Calu3 (cell line): ENCODE results near the gene PSMC3. TPM values are rescaled to one million over a fixed set of nuclear protein-coding genes. Genes with fewer than 3 reads are reported as not detected.
A peak's percentile ranks its signal among the peaks of the same experiment; 100 is the strongest.

Experiments
- BruUV-seq: library from RNA; stranded (reverse); fragments of 400-500 nt; replicated peaks from 2 replicates; lab custom pipeline; 2021; lab: Mats Ljungman, UMichigan
- CTCF ChIA-PET: fragments of 300-600 bp; sonication (Branson Sonifier 250); formaldehyde crosslinking; loops from one replicate; lab custom pipeline; 2022; ENCODE audit warnings: antibody characterized with exemption; lab: Charles Lee
- DNase-seq: peaks from one replicate; pipeline ENCODE4 v3.0.0; 2022
- H3K27ac Mint-ChIP-seq: one replicate; pipeline ENCODE4 v1.8.0; 2022; ENCODE audit warnings: mixed read lengths; ENCODE audit not compliant: unreplicated experiment
- H3K27me3 Mint-ChIP-seq: one replicate; pipeline ENCODE4 v1.8.0; 2022; ENCODE audit warnings: mixed read lengths; ENCODE audit not compliant: unreplicated experiment
- H3K36me3 Mint-ChIP-seq: one replicate; pipeline ENCODE4 v1.8.0; 2022; ENCODE audit warnings: mild to moderate bottlenecking, moderate library complexity, mixed read lengths; ENCODE audit not compliant: insufficient read depth, unreplicated experiment
- H3K4me1 Mint-ChIP-seq: one replicate; pipeline ENCODE4 v1.8.0; 2022; ENCODE audit warnings: mild to moderate bottlenecking, low read depth, mixed read lengths; ENCODE audit not compliant: unreplicated experiment
- H3K4me3 Mint-ChIP-seq: one replicate; pipeline ENCODE4 v1.8.0; 2022; ENCODE audit warnings: mild to moderate bottlenecking, low read depth, moderate library complexity, mixed read lengths; ENCODE audit not compliant: unreplicated experiment
- H3K9me3 Mint-ChIP-seq: one replicate; pipeline ENCODE4 v1.8.0; 2022; ENCODE audit warnings: low read depth, mixed read lengths; ENCODE audit not compliant: unreplicated experiment
- CTCF ChIP-seq: fragments of 200-600 bp; IDR thresholded peaks from one replicate; pipeline ENCODE4 v1.8.0; 2022; ENCODE audit warnings: antibody characterized with exemption; ENCODE audit not compliant: unreplicated experiment
- intact Hi-C: fragments of 100-400 bp; cut with micrococcal nuclease; formaldehyde crosslinking; loops from one replicate; pipeline ENCODE4 v1.10.0; 2022; ENCODE audit not compliant: unreplicated experiment
- total RNA-seq: library from RNA; stranded (reverse); gene quantifications from 2 replicates; pipeline ENCODE4 v1.2.3, GENCODE V29; 2022

PSMC3 gene
- total RNA-seq, 1 experiment from 2014 or later, result 173 TPM

GRCh38 chr11:47415949-47416472 is 10.2 kb downstream of the PSMC3 start:
- DNase-seq, result peak; percentile 79
- BruUV-seq, result no TSS peak
- H3K4me1 Mint-ChIP-seq, result peaks cover 10% of the 10 kb centered on the region
- no peaks in the 10 kb centered on the region for H3K9me3 Mint-ChIP-seq
- CTCF ChIA-PET, result interaction anchor here (0.6 to 0.7 kb wide), 2 partner anchors 38 to 593 kb away, joined by 3 read pairs; no protein-coding TSS in a partner anchor
- H3K4me3 Mint-ChIP-seq, result no peak overlapping the region
- no peak overlapping the region for H3K27ac Mint-ChIP-seq
- intact Hi-C loops, result no loop called here
- TF ChIP-seq CTCF, result no peak
- peaks cover 51% of the 10 kb centered on the region for H3K36me3 Mint-ChIP-seq
- no peaks in the 10 kb centered on the region for H3K27me3 Mint-ChIP-seq

- Mint-ChIP-seq H3K4me1 (peaks cover 10% of the 10 kb centered on the region), H3K4me3 (no peak overlapping the region), H3K27me3 (no peaks in the 10 kb centered on the region), H3K27ac (no peak overlapping the region), H3K36me3 (peaks cover 44% of the 10 kb centered on the region), H3K9me3 (no peaks in the 10 kb centered on the region)
- intact Hi-C loops, result no loop called here
- CTCF ChIA-PET, result interaction anchor here (0.6 to 0.7 kb wide), 2 partner anchors 39 to 592 kb away, joined by 3 read pairs; no protein-coding TSS in a partner anchor
- DNase-seq, result no peak
- TF ChIP-seq CTCF, result no peak
- no TSS peak for BruUV-seq
Measured at GRCh38 chr11:47415091-47415854, 11.0 kb downstream of the PSMC3 start.

GRCh38 chr11:47414685-47415070 is 11.6 kb downstream of the PSMC3 start:
- Mint-ChIP-seq H3K36me3 (peaks cover 38% of the 10 kb centered on the region), H3K27me3 (no peaks in the 10 kb centered on the region), H3K27ac (no peak overlapping the region), H3K4me3 (no peak overlapping the region), H3K9me3 (no peaks in the 10 kb centered on the region), H3K4me1 (peaks cover 10% of the 10 kb centered on the region)
- no peak for DNase-seq
- intact Hi-C loops, result no loop called here
- no peak for TF ChIP-seq CTCF
- no TSS peak for BruUV-seq
- CTCF ChIA-PET, result no interaction called here

GRCh38 chr11:47413908-47414684 is 12.1 kb downstream of the PSMC3 start:
- H3K9me3 Mint-ChIP-seq, result no peaks in the 10 kb centered on the region
- no peak for TF ChIP-seq CTCF
- intact Hi-C loops, result no loop called here
- no peak for DNase-seq
- peaks cover 37% of the 10 kb centered on the region for H3K36me3 Mint-ChIP-seq
- BruUV-seq, result no TSS peak
- CTCF ChIA-PET, result no interaction called here
- no peak overlapping the region for H3K4me3 Mint-ChIP-seq
- no peak overlapping the region for H3K27ac Mint-ChIP-seq
- H3K27me3 Mint-ChIP-seq, result no peaks in the 10 kb centered on the region
- peaks cover 10% of the 10 kb centered on the region for H3K4me1 Mint-ChIP-seq
